Esophagus muscularis mucosa (tissue), 4 donors: ENCODE measurements around the gene PIP4K2A.

Experiments used
- CTCF ChIP-seq, 3 experiments: fragments of 200-600 bp in 2 of 3; fragments of 450-650 bp in 1 of 3; sonication (generic) in 2 of 3; IDR thresholded peaks; one replicate each; pipeline ENCODE4 v1.5.1; 2017 to 2019; ENCODE audit warnings: antibody characterized with exemption in 3 of 3, mild to moderate bottlenecking in 2 of 3, moderate library complexity in 1 of 3
- EP300 ChIP-seq: sonication (generic); formaldehyde crosslinking; IDR thresholded peaks from one replicate; pipeline ENCODE4 v1.6.1; 2017; ENCODE audit warnings: antibody characterized with exemption
- POLR2A ChIP-seq: fragments of 450-650 bp; IDR thresholded peaks from one replicate; pipeline ENCODE4 v1.6.1; 2017; ENCODE audit warnings: antibody characterized with exemption, moderate library complexity, mild to moderate bottlenecking, low read depth
- POLR2AphosphoS5 ChIP-seq, 2 donors: sonication (generic); formaldehyde crosslinking; IDR thresholded peaks; one replicate each; pipeline ENCODE4 v1.6.1; 2017; ENCODE audit warnings: antibody characterized with exemption in 2 of 2

- TF ChIP-seq EP300 (no peak), CTCF (IDR thresholded peaks at IDR 0.05) (no peak), POLR2A (no peak), POLR2AphosphoS5 (IDR thresholded peaks at IDR 0.05) (no peak)
These were observed 28.3 kb upstream of the PIP4K2A start for GRCh38 chr10:22742678-22743077.
